H7 (cell line): ENCODE data around the gene CHMP1A. TPM values are rescaled to one million over a fixed set of nuclear protein-coding genes. Genes with fewer than 3 reads are reported as not detected.

Experiments used
- DNase-seq: peaks from one replicate; pipeline ENCODE4 v3.0.0; 2012
- H3K27me3 ChIP-seq: 2 replicates; pipeline ENCODE4 v1.6.0; 2011; ENCODE audit warnings: mild to moderate bottlenecking, low read length; ENCODE audit not compliant: control insufficient read depth, insufficient read depth
- H3K36me3 ChIP-seq: replicated peaks from 2 replicates; pipeline ENCODE4 v1.5.1; 2011; ENCODE audit warnings: low read length; ENCODE audit not compliant: control insufficient read depth, insufficient read depth
- H3K4me3 ChIP-seq: 2 replicates; pipeline ENCODE4 v1.5.1; 2011; ENCODE audit warnings: low read depth, mild to moderate bottlenecking, control low read depth, low read length, moderate library complexity; ENCODE audit not compliant: insufficient read depth
- total RNA-seq: library from RNA; depleted of rRNA; stranded (reverse); fragments of >200 nt; shearing (Covaris generic); gene quantifications from 2 replicates; pipeline ENCODE4 v1.2.3, GENCODE V29; 2014

The CHMP1A gene
- total RNA-seq, 1 experiment from 2014 or later: 85.2 TPM

DNA sequence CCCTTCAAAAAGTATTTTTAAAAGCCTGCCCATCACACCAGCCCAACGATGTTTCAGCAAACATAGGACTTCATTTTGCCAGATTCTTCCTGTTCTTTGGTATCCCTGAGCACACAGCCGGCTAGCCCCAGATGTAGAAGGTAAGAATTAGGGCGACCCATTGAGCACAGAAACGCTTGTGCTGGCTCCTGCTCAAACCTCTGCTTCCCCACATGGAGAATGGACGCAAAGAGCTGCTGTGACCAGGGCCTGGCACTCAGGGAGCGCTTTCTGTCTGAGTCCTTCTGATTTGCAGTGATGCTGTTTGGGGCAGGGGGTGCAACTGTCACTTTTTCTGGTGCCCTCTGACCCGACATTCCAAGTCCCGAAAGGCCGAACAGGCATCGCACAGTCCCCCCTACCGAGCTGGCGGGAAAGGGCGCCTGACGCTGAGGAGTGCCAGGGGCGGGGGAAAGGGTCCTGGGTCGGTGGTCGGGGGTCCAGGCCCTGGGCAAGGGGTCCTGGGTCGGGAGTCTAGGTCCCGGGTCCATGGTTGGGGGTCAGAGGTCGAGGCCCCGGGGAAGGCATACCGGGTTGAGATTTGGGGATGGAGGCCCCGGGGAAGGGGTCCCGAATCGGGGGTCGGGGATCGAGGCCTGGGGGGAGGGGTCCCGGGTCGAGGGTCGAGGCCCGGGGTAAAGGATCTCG lies 930 bp downstream of the CHMP1A start:
- Histone ChIP-seq H3K27me3 (no peaks in the 10 kb centered on the region), H3K36me3 (peaks cover 6% of the 10 kb centered on the region), H3K4me3 (peak overlapping the region; percentile 97)
- peak; percentile 72 for DNase-seq

DNA sequence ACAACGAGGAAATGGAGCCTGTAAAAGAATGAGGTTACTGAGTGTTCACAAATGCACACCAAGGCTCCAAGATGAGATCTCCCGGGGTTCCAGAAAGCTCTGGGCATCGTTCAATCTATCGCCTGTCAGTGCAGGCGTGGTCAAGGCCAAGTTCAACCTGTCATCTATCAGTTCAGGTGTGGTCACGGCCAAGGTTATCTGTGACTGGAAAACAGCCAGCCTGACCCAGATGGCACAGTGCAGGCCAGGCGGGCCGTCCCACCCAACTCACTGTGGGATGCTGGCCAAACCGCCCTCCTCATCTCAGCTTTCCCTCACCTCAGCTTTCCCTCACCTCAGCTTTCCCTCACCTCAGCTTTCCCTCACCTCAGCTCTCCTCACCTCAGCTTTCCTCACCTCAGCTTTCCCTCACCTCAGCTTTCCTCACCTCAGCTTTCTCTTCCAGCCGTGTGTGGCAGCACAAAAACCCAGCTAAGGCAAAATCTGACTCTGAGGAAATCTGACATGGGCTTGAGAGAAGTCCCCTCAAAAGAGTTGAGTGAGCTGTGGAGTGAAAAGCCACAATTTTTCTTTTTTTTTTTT lies 2.4 kb downstream of the CHMP1A start:
- no peak for DNase-seq
- no peaks in the 10 kb centered on the region for H3K27me3 ChIP-seq
- H3K4me3 ChIP-seq: no peak overlapping the region
- H3K36me3 ChIP-seq: peaks cover 3% of the 10 kb centered on the region; the same call in 1 of the 2 replicates

DNA sequence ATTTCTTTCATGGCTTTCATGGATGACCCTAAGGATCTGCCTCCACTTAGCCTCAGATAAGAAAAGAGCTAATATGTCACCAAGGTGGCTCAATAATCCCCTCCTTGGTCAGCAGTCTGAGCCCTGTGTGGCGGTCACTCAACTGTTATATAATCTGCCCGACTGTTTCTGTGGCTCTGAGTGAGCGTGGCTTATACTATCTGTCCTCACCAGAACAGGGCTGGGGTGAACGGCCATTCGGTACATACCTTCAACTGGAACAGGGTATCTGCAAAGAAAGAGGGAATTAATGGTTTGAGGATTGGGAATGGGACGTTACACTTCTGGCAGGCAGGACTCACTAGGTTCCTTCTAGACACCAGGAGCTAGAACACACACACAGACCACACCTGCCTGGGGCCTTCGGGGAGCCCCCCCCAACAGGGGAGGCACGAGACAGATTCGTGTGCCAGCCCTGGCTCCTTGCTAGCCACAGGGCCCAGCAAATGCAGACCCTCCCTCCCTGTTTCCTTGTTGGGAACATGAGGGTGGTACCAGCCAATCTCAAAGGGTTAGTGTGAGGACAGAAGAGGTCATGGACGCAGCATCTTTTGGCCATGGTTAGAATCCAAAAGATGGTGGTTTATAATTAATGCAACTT lies 3.7 kb downstream of the CHMP1A start:
- Histone ChIP-seq H3K27me3 (no peaks in the 10 kb centered on the region), H3K36me3 (no peaks in the 10 kb centered on the region; the same call in 1 of the 2 replicates), H3K4me3 (no peak overlapping the region)
- DNase-seq: no peak

DNA sequence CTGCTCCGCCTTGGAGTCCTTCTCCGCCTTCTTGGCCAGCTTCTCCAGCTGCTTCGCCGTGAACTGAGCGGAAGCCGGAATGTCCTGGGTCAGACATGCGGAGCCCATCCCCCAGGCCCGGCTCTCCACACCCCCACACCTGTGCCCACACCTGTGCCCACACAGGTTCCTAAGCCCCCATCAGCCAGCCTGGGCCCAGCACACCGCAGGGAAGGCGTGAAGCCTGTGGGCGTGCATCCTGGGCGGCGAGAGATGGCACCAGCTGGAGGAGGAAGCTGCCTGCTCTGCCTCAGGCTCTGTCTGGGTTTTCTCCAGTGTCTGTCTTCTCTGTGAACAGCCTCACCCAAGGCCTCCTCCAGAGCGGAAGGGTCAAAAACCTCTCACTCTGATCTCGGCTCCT lies 5.9 kb downstream of the CHMP1A start:
- Histone ChIP-seq H3K4me3 (no peak overlapping the region), H3K36me3 (peaks cover 4% of the 10 kb centered on the region), H3K27me3 (no peaks in the 10 kb centered on the region)
- no peak for DNase-seq

DNA sequence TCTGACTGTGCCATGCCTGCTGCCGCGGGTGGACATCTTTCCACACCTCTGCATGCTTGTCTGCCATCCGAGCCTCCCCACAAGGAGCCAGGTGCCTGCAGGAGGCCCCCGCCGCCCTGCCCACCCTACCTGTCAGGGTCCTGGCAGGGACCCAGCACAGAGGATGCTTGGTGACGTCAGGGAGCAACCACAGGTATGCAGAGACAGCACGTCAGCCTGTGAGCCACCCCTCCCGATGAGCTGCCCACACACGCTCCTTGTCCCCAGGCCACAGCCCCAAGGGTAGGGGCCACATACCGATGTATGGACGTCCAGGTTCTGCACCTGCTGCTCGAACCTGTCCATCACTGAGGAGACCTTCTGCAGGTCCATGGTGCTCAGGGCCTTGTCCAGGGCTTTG lies 10.6 kb downstream of the CHMP1A start:
- Histone ChIP-seq H3K4me3 (no peak overlapping the region), H3K27me3 (no peaks in the 10 kb centered on the region), H3K36me3 (peaks cover 7% of the 10 kb centered on the region)
- no peak for DNase-seq

DNA sequence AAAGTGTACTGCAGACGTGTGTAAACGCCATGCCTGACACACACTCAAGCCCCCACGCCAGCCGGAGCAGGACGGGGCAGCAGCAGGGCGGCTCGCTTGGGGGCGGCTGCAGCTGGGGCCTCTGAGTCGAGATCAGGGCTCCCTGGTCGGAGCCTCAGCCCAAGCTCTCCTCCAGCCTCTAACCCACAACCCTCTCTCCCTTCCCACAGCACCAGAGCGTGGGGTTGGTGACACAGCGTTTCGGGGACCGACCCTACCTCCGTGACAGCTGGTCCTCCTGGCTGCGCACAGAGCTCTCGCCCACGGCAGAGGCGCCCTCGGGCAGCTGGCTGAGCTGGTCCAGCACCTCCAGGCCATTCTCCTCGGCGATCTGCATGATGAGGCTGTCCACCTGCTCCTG lies 11.2 kb downstream of the CHMP1A start:
- H3K27me3 ChIP-seq: no peaks in the 10 kb centered on the region
- no peak for DNase-seq
- H3K36me3 ChIP-seq: peaks cover 7% of the 10 kb centered on the region
- H3K4me3 ChIP-seq: no peak overlapping the region

DNA sequence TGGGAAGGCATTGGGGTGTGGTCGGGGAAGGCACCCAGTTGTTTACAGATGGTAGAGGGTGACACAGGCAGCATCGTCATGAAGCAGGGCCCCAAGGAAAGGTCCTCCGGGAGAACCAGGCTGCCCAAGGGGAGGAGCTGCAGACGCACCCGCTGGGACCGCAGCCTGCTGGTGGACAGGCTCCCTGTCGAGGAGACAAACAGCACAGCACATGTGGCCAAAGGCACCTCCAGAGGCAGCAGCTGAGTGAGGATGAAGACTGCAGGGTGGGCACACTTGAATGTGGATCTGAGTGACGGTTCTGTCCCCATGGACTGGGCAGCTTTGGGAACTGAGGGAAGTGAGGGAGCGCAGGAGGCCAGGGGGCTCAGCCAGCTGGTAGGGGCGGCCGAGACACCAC lies 12.4 kb downstream of the CHMP1A start:
- Histone ChIP-seq H3K4me3 (no peak overlapping the region), H3K27me3 (no peaks in the 10 kb centered on the region), H3K36me3 (peaks cover 7% of the 10 kb centered on the region)
- DNase-seq: no peak

DNA sequence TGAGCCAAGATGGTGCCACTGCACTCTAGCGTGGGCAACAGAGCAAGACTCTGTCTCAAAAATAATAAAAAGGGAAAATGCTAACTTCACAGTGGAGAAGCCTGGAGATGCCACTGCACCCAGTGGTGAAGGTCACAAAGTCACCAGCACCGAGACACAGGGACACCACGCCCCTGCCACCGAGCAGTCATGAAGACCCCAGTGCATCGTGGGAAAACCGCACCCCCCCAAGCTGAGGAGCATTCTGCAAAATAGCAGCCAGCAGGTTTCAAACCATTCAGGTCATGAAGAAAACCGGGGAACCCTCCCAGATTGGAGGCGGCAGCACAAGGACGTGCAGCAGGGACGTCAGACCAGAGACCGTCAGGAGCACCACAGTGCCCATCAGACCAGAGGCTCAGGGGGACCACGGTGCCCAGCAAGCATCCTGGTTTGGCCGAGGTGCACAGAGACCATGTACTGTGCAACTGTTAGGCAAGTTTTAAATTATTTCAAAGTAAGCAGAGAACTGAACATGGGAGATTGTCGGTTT lies 13.7 kb downstream of the CHMP1A start:
- peaks cover 7% of the 10 kb centered on the region for H3K36me3 ChIP-seq
- H3K4me3 ChIP-seq: no peak overlapping the region
- no peaks in the 10 kb centered on the region for H3K27me3 ChIP-seq
- no peak for DNase-seq

DNA sequence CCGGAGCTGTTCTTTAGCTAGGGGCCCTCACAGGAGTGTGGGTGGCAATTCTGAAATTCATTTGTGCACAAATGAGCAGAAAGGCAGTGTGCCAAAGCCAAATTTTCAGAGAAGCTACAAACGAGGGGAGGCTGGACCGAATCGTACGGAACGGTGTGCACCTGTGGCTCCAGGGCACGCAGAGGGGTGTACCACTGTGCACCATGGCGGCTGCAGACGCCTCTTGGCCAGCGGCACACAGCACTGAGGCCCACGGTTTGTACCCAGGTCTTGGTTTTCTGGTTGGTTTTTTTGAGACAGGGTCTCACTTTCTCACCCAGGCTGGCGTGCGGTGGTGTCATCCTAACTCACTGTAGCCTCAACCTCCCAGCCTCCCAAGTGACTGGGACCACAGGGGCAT lies 14.9 kb downstream of the CHMP1A start:
- DNase-seq: no peak
- peaks cover 7% of the 10 kb centered on the region for H3K36me3 ChIP-seq
- H3K27me3 ChIP-seq: no peaks in the 10 kb centered on the region
- no peak overlapping the region for H3K4me3 ChIP-seq

DNA sequence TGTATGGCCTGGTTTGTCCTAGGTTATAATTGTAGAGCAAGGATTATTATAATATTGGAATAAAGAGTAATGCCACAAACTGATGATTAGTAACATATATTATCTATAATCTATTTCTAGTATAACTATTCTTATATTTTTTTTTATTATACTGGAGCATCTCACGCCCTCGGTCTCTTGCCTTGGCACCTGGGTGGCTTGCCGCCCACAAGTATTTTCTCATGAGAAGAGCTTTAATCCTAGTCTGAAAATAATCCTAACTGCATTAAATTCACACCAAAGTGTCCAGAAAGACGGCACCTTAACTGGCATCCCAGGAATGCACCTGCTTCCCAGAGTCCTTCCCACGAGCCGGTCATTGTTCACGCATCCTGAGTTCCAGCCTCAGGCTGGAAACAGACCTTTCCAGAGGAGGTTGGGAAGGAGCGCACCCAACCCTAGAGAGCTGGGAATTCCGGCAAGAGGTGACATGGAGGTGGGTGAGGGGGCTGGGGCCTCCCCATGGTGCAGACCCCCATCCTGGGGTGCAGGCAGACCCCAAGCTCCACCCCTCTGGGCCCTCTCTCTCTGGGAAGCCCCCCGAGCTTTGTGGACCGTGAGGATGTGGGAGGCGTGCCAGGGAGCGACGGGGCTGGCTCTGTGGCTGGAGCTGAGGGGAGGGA lies 15.9 kb downstream of the CHMP1A start:
- peak; percentile 75 for DNase-seq
- Histone ChIP-seq H3K36me3 (peaks cover 3% of the 10 kb centered on the region), H3K4me3 (no peak overlapping the region), H3K27me3 (no peaks in the 10 kb centered on the region)

DNA sequence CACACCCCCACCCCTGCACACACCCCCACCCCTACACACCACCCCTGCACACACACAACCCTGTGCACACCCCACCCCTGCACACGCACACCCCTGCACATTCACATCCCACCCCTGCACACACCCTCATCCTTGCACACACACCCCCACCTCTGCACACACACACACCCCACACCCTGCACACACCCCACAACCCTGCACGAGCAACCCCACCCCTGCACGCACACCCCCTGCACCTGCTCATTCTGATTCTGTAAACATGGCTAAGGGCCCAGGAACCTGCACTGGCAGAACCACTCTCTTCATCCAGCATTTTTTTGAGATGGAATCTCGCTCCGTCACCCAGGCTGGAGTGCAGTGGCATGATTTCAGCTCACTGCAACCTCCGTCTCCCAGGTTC lies 18.1 kb downstream of the CHMP1A start:
- H3K27me3 ChIP-seq: no peaks in the 10 kb centered on the region; the same call in 1 of the 2 replicates
- no peak overlapping the region for H3K4me3 ChIP-seq
- H3K36me3 ChIP-seq: no peaks in the 10 kb centered on the region
- DNase-seq: no peak

DNA sequence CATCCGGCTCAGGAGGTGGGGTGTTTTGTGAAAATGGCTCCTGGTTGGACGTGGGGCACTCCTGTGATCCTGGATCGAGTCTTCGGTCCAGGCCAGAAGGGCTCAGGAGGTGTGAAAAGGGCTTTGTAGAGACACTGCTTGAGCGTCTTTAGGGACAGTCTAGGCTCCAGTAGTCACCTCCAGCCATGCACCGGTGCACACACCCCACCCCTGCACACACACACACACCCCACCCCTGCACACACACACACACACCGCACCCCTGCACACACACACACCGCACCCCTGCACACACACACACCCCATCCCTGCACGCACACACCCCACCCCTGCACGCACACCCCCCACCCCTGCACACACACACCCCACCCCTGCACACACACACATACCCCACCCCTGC lies 19.1 kb downstream of the CHMP1A start:
- H3K27me3 ChIP-seq: no peaks in the 10 kb centered on the region; the same call in 1 of the 2 replicates
- H3K36me3 ChIP-seq: no peaks in the 10 kb centered on the region
- no peak overlapping the region for H3K4me3 ChIP-seq
- DNase-seq: no peak

DNA sequence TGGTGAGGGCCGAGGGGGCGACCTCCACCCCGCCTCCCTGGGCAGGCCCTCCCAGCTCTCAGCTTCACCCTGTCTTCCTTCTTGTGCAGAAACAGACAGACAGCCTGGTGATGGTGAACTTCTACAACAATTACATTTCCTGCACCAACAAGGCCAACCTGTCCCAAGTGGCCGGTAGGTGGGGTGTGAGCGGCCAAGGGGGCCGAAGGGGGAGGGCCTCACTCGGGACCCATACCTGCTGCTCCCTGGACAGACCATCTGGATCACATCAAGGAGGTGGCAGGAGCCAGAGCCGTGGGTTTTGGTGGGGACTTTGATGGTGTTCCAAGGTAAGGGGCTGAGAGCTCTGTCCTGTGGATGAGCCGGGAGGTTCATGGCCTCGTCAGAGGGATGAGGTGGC lies 20.1 kb downstream of the CHMP1A start:
- H3K27me3 ChIP-seq: no peaks in the 10 kb centered on the region; the same call in 1 of the 2 replicates
- peak; percentile 67 for DNase-seq
- no peak overlapping the region for H3K4me3 ChIP-seq
- H3K36me3 ChIP-seq: no peaks in the 10 kb centered on the region

DNA sequence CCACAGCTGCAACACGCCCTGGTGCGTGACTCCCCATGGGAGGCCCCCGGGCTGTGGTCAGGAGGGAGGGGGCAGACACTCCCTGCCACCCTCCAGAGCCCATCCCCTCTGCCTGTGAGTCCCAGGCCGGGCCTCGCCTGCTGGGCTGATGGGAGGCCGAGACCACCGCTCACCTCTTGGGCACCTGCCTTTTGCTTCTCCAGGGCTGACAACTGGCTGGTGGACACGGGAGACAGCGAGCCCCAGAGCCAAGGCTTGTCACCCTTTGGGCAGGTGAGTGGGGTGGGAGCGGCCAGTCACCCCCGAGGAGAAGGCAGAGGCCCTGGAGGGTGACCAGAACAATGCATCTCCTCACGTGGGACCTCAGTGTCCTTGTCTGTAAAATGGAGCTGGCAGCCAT lies 20.8 kb downstream of the CHMP1A start:
- Histone ChIP-seq H3K36me3 (no peaks in the 10 kb centered on the region), H3K4me3 (no peak overlapping the region), H3K27me3 (no peaks in the 10 kb centered on the region; the same call in 1 of the 2 replicates)
- no peak for DNase-seq
